ENCODE measurements around the gene TUG1. TPM values are rescaled to one million over a fixed set of nuclear protein-coding genes. Genes with fewer than 3 reads are reported as not detected.

The TUG1 gene
- total RNA-seq, 4 donors from 2014 or later: 14.3 to 23.9 (median 15.8) TPM

DNA sequence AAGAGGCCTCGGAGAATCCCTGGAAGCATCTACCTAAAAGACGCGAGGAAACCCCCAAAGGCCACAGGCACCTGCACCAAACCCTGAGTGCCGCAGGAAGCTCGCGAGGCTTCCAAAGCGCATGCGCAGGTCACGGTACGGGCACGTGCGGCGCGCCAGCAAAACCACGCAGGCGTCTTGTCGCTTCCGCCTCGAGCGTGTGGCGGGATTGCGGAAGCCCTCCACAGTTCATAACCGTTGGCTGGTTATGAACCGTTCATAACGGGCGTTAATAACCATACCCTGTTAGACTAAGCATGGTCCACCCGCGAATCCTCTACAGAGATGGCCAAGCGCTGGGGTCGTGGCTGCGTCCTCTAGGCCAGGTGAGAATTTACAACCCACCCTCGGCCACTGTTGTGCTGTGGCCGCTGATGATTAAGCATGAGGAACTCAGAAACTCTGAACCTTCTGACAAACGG is 46.9 kb upstream of the TUG1 start:
- TF ChIP-seq POLR2A (IDR thresholded peaks at IDR 0.05): peak in 1 of 2 donors; percentile 19
- TF ChIP-seq, protein P1, sequence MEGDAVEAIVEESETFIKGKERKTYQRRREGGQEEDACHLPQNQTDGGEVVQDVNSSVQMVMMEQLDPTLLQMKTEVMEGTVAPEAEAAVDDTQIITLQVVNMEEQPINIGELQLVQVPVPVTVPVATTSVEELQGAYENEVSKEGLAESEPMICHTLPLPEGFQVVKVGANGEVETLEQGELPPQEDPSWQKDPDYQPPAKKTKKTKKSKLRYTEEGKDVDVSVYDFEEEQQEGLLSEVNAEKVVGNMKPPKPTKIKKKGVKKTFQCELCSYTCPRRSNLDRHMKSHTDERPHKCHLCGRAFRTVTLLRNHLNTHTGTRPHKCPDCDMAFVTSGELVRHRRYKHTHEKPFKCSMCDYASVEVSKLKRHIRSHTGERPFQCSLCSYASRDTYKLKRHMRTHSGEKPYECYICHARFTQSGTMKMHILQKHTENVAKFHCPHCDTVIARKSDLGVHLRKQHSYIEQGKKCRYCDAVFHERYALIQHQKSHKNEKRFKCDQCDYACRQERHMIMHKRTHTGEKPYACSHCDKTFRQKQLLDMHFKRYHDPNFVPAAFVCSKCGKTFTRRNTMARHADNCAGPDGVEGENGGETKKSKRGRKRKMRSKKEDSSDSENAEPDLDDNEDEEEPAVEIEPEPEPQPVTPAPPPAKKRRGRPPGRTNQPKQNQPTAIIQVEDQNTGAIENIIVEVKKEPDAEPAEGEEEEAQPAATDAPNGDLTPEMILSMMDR (IDR thresholded peaks at IDR 0.05 in 4 of 5, conservative IDR thresholded peaks at IDR 0.05 in 1 of 5): no peak
- Histone ChIP-seq H3K27ac (peak overlapping the region in 3 of 4 donors; percentile 28 to 40 (median 31)), H3K27me3 (no peaks in the 10 kb centered on the region), H3K4me3 (peak overlapping the region; percentile 38 to 59 (median 56)), H3K36me3 (peaks cover 0 to 19% of the 10 kb centered on the region in 2 donors), H3K4me1 (peaks cover 0 to 13% of the 10 kb centered on the region in 2 donors), H3K9me3 (no peaks in the 10 kb centered on the region)
- in situ Hi-C loops (cut with MboI; ENCODE audit: low sequenced_read_pairs in 4 of 4): loop anchor here in 3 of 4 donors (10.0 to 25.0 kb wide), 2 partner anchors 285 to 287 kb away; partner anchors contain the start of gene SLC35E4 (in 3 of the 3)
- DNase-seq: peak; percentile 17 to 41
- ATAC-seq: peak in 1 of 2 donors; percentile 56
- intact Hi-C loops (cut with DNase I; ENCODE audit: low total_unique reads): no loop called here

DNA sequence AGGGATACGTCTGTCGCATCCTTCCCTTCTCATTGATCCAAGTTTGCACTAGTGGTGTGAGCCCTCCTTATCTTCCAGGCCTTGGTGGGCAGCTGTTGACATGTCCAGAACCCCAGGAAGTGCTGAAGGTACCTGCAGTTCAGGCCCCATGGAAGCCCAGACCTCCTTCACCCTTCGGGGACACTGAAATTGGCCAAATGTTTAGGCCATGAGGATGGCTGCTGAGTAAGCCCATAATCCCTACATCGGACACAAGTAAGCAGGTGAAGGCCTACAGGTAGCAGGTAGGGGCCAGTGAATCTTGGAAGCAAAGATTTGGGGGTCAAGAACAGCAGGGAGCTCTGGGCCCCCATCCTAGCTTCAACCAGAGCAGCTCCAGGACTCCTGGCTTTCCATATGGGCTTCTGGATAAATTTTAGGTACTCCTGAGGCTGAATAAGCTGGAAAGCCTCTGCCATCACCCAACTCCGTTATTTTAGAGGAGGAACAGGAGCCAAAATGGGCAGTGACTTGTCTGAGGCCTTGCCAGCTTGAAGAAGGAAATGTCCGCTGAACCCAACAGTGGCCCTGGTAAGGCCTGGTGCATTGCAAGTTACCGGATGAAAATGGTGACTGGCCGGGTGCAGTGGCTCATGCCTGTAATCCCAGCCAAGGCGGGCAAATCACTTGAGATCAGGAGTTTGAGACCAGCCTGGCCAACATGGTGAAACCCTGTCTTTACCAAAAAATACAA is 45.7 kb upstream of the TUG1 start:
- no peaks in the 10 kb centered on the region for H3K9me3 ChIP-seq
- intact Hi-C loops (cut with DNase I; ENCODE audit: low total_unique reads): no loop called here
- DNase-seq (no peak), ATAC-seq (no peak)
- H3K36me3 ChIP-seq: peaks cover 0 to 31% of the 10 kb centered on the region in 2 donors
- in situ Hi-C loops (cut with MboI; ENCODE audit: low sequenced_read_pairs in 4 of 4): loop anchor here in 3 of 4 donors (10.0 to 25.0 kb wide), 2 partner anchors 286 to 289 kb away; partner anchors contain the start of gene SLC35E4 (in 3 of the 3)
- H3K27ac ChIP-seq: no peak overlapping the region
- no peaks in the 10 kb centered on the region for H3K27me3 ChIP-seq
- peaks cover 0 to 13% of the 10 kb centered on the region in 2 donors for H3K4me1 ChIP-seq
- no peak overlapping the region for H3K4me3 ChIP-seq
- TF ChIP-seq POLR2A (IDR thresholded peaks at IDR 0.05): no peak
- TF ChIP-seq, protein P1 (IDR thresholded peaks at IDR 0.05 in 4 of 5, conservative IDR thresholded peaks at IDR 0.05 in 1 of 5): no peak

DNA sequence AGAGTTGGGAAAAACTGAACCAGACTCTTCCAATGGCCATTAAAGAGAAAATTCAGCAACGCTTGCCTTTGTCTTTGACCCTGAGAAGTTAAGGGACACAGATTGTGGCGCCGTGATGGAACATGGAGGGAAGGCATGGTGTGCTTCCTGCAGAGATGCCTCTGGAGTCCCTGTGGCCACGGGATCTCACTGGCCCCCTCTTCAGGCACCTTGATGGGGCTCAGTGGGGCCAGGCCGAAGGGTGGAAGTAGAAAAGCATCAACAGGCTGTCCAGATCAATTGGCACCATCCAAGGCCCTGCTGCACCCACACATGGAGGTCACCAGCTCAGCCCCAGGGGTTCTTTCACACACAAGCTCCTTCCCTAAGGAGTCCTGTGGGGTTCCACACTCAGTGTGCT is 43.4 kb upstream of the TUG1 start:
- Histone ChIP-seq H3K9me3 (no peaks in the 10 kb centered on the region), H3K4me3 (no peak overlapping the region), H3K4me1 (peaks cover 0 to 13% of the 10 kb centered on the region in 2 donors), H3K27ac (no peak overlapping the region), H3K27me3 (no peaks in the 10 kb centered on the region), H3K36me3 (peaks cover 0 to 54% of the 10 kb centered on the region in 2 donors)
- TF ChIP-seq, protein P1 (IDR thresholded peaks at IDR 0.05 in 4 of 5, conservative IDR thresholded peaks at IDR 0.05 in 1 of 5): no peak
- no peak for TF ChIP-seq POLR2A (IDR thresholded peaks at IDR 0.05)
- in situ Hi-C loops (cut with MboI; ENCODE audit: low sequenced_read_pairs in 4 of 4) (loop anchor here in 2 of 4 donors (10.0 kb wide), 1 partner anchor 291 kb away; the partner anchor contains the start of gene SLC35E4 (in 2 of the 2)), intact Hi-C loops (cut with DNase I; ENCODE audit: low total_unique reads) (no loop called here)
- DNase-seq (no peak), ATAC-seq (no peak)

DNA sequence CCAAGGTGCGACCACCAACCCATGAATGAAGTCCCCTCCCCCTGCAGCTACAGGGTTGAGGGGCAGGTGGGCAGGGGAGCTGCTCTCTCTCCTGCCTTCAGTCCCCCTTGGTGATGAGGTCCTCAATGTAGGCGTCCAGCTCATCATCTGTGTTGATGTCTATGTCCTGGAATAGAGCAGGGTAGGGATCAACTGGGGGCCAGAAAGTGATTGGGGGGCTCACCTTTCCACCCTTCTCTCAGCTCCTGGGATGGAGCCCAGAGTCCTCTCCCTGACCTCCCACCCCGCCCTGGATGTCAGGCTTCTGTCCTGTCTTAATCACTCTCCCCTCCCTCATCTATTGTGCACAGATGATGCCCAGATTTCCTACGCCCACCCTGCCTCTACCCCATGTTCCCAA is 42.4 kb upstream of the TUG1 start:
- in situ Hi-C loops (cut with MboI; ENCODE audit: low sequenced_read_pairs in 4 of 4): loop anchor here in 2 of 4 donors (10.0 kb wide), 1 partner anchor 292 kb away; the partner anchor contains the start of gene SLC35E4 (in 2 of the 2)
- no peak for ATAC-seq
- peaks cover 0 to 6% of the 10 kb centered on the region in 2 donors for H3K4me1 ChIP-seq
- no peaks in the 10 kb centered on the region for H3K27me3 ChIP-seq
- intact Hi-C loops (cut with DNase I; ENCODE audit: low total_unique reads): no loop called here
- no peak overlapping the region for H3K4me3 ChIP-seq
- TF ChIP-seq POLR2A (IDR thresholded peaks at IDR 0.05): no peak
- TF ChIP-seq, protein P1 (IDR thresholded peaks at IDR 0.05 in 4 of 5, conservative IDR thresholded peaks at IDR 0.05 in 1 of 5): no peak
- H3K36me3 ChIP-seq: peaks cover 0 to 64% of the 10 kb centered on the region in 2 donors
- no peak for DNase-seq
- no peak overlapping the region for H3K27ac ChIP-seq
- no peaks in the 10 kb centered on the region for H3K9me3 ChIP-seq

All from gastrocnemius medialis (tissue), 4 donors.